HepG2 (cell line): ENCODE results near the gene DDX50. TPM values are rescaled to one million over a fixed set of nuclear protein-coding genes. Genes with fewer than 3 reads are reported as not detected.

Experiments used
- ZNF607 ChIP-seq: sonication (generic); formaldehyde crosslinking; IDR thresholded peaks from 2 replicates; pipeline ENCODE4 v1.5.1; 2020; ENCODE audit warnings: missing genetic modification reagents, mild to moderate bottlenecking, borderline replicate concordance
- polyA plus RNA-seq, 8 experiments: library from polyadenylated mRNA; depleted of rRNA in 3 of 8; stranded (reverse) in 7 of 8; unstranded in 1 of 8; fragments of >200 nt; fragmentation: Illumina TruSeq in 4 of 8; extraction: Trizol in 4 of 8; gene quantifications; 2 replicates each; pipeline versions ENCODE4 v1.2.1 to v1.2.3, GENCODE V29; 2011 to 2016; ENCODE audit warnings: low read depth in 4 of 8, missing spikeins in 1 of 8, mixed read lengths in 1 of 8; ENCODE audit not compliant: insufficient read depth in 1 of 8
- total RNA-seq, 5 experiments: library from RNA; depleted of rRNA; stranded (reverse); fragments of >200 nt; fragmentation: Illumina TruSeq; extraction: Trizol; gene quantifications; 2 replicates each; pipeline ENCODE4 v1.2.3, GENCODE V29; 2016; ENCODE audit warnings: low read depth in 1 of 5
- TF ChIP-seq, protein P1 (sequence below): fragments of 450-650 bp; IDR thresholded peaks from 2 replicates; pipeline ENCODE4 v1.6.1; 2016
- TF ChIP-seq, protein P2 (sequence below): sonication (generic); formaldehyde crosslinking; IDR thresholded peaks from 2 replicates; pipeline ENCODE4 v1.5.1; 2020; ENCODE audit warnings: mild to moderate bottlenecking, missing genetic modification reagents, borderline replicate concordance
- TF ChIP-seq, protein P3 (sequence below): sonication (generic); formaldehyde crosslinking; IDR thresholded peaks from 2 replicates; pipeline ENCODE4 v1.5.0; 2020; ENCODE audit warnings: mild to moderate bottlenecking, missing genetic modification reagents, borderline replicate concordance
- TF ChIP-seq, protein P4 (sequence below): sonication (generic); formaldehyde crosslinking; IDR thresholded peaks from 2 replicates; pipeline ENCODE4 v1.4.0; 2020; ENCODE audit warnings: missing genetic modification reagents

The DDX50 gene
- total and polyA plus RNA-seq, 2 of the 13 experiments (the other 11 are each of a cell fraction or from before 2014, with no cell fraction given), result 19.0 to 38.2 TPM

DNA sequence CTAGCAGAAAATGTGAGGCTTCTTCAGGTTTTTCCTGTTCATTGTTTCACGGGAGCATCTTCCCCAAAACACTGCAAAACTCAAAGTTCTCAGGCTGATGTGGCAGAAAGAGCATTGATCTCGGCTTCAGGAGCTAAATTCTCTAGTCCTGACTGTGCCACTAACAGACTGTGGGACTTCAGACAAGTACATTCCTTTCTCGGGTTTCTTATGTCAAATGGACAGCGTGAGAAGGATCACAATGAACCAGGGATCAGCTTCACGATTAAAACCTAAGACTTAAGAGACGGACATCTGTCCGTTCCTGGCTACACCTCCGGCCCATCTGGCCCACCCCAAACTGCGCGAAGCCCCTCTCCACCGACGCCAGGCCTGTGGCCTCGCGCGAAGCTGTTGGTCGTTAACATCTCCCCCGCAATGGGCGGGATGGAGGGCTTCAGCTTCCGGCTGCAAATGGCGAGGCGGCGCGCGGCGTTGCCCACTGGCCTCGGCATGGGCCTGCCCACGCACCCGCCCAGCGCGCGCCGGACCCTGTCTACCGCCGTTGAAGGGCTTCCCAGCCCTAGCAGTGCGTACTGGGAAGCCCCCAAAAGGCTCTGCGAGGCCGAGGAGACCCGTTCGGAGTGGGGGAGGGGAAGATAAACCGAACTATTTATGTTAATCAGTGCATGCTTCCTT is 549 bp upstream of the DDX50 start (continued):
- peak; percentile 93 for TF ChIP-seq ZNF607
- TF ChIP-seq, protein P1, sequence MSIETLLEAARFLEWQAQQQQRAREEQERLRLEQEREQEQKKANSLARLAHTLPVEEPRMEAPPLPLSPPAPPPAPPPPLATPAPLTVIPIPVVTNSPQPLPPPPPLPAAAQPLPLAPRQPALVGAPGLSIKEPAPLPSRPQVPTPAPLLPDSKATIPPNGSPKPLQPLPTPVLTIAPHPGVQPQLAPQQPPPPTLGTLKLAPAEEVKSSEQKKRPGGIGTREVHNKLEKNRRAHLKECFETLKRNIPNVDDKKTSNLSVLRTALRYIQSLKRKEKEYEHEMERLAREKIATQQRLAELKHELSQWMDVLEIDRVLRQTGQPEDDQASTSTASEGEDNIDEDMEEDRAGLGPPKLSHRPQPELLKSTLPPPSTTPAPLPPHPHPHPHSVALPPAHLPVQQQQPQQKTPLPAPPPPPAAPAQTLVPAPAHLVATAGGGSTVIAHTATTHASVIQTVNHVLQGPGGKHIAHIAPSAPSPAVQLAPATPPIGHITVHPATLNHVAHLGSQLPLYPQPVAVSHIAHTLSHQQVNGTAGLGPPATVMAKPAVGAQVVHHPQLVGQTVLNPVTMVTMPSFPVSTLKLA, result no peak
- TF ChIP-seq, protein P2, sequence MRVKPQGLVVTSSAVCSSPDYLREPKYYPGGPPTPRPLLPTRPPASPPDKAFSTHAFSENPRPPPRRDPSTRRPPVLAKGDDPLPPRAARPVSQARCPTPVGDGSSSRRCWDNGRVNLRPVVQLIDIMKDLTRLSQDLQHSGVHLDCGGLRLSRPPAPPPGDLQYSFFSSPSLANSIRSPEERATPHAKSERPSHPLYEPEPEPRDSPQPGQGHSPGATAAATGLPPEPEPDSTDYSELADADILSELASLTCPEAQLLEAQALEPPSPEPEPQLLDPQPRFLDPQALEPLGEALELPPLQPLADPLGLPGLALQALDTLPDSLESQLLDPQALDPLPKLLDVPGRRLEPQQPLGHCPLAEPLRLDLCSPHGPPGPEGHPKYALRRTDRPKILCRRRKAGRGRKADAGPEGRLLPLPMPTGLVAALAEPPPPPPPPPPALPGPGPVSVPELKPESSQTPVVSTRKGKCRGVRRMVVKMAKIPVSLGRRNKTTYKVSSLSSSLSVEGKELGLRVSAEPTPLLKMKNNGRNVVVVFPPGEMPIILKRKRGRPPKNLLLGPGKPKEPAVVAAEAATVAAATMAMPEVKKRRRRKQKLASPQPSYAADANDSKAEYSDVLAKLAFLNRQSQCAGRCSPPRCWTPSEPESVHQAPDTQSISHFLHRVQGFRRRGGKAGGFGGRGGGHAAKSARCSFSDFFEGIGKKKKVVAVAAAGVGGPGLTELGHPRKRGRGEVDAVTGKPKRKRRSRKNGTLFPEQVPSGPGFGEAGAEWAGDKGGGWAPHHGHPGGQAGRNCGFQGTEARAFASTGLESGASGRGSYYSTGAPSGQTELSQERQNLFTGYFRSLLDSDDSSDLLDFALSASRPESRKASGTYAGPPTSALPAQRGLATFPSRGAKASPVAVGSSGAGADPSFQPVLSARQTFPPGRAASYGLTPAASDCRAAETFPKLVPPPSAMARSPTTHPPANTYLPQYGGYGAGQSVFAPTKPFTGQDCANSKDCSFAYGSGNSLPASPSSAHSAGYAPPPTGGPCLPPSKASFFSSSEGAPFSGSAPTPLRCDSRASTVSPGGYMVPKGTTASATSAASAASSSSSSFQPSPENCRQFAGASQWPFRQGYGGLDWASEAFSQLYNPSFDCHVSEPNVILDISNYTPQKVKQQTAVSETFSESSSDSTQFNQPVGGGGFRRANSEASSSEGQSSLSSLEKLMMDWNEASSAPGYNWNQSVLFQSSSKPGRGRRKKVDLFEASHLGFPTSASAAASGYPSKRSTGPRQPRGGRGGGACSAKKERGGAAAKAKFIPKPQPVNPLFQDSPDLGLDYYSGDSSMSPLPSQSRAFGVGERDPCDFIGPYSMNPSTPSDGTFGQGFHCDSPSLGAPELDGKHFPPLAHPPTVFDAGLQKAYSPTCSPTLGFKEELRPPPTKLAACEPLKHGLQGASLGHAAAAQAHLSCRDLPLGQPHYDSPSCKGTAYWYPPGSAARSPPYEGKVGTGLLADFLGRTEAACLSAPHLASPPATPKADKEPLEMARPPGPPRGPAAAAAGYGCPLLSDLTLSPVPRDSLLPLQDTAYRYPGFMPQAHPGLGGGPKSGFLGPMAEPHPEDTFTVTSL (CRISPR knock-in tag), result no peak
- TF ChIP-seq, protein P3, sequence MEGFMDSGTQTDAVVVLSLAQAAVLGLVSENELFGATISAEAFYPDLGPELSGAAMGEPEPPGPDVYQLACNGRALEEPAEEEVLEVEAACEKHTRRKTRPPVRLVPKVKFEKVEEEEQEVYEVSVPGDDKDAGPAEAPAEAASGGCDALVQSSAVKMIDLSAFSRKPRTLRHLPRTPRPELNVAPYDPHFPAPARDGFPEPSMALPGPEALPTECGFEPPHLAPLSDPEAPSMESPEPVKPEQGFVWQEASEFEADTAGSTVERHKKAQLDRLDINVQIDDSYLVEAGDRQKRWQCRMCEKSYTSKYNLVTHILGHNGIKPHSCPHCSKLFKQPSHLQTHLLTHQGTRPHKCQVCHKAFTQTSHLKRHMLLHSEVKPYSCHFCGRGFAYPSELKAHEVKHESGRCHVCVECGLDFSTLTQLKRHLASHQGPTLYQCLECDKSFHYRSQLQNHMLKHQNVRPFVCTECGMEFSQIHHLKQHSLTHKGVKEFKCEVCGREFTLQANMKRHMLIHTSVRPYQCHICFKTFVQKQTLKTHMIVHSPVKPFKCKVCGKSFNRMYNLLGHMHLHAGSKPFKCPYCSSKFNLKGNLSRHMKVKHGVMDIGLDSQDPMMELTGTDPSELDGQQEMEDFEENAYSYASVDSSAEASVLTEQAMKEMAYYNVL, result no peak
- TF ChIP-seq, protein P4, sequence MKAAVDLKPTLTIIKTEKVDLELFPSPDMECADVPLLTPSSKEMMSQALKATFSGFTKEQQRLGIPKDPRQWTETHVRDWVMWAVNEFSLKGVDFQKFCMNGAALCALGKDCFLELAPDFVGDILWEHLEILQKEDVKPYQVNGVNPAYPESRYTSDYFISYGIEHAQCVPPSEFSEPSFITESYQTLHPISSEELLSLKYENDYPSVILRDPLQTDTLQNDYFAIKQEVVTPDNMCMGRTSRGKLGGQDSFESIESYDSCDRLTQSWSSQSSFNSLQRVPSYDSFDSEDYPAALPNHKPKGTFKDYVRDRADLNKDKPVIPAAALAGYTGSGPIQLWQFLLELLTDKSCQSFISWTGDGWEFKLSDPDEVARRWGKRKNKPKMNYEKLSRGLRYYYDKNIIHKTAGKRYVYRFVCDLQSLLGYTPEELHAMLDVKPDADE (CRISPR knock-in tag), result peak; percentile 37; the same call in 1 of the 2 replicates
